ENCODE results near the gene LCMT1. TPM values are rescaled to one million over a fixed set of nuclear protein-coding genes. Genes with fewer than 3 reads are reported as not detected.
"Not testable (repeated sequence)": the region's sequence is repeated elsewhere in the genome, so short reads cannot be mapped to it uniquely, and the experiment has no call there.

LCMT1 gene
- total RNA-seq, 2 donors from 2014 or later, result 30.4 to 39.2 TPM

DNA sequence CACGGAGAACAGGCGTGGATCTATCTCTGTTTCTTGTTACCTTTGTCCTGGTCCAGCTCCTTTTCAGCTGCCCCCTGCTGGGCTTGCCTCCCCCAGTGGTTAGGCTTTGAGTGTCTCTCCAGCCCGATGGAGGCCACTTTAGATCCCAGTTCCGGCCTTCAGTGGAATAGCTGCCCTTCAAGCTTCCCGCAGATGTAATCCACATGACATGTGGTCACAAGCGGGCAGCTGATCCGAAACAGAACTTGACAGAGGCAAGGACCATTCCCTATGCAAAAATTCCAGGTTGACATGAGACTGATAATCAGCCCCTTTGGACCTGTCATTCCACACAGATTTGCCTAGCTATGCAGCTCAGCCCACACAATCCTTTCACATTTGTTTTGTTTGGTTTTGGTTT lies 64.6 kb downstream of the LCMT1 start:
- intact Hi-C loops (cut with DNase I), result no loop called here
- DNase-seq (no peak), ATAC-seq (no peak)

DNA sequence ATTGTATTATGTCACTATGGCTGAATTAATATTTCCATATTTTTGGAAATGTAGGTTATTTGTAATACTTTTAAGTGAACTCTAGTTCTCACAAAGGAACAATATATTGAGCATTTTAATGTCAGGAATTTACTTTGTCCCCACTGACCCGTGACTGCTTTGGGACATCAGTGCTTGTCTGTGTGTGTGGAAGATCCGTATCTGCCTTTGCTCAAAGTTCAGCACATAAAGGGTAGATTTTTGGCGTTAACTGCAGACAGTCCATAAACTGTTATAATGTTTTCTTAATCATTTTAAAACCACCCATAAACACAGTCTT lies 65.9 kb downstream of the LCMT1 start:
- DNase-seq (no peak), ATAC-seq (no peak)
- intact Hi-C loops (cut with DNase I), result no loop called here

DNA sequence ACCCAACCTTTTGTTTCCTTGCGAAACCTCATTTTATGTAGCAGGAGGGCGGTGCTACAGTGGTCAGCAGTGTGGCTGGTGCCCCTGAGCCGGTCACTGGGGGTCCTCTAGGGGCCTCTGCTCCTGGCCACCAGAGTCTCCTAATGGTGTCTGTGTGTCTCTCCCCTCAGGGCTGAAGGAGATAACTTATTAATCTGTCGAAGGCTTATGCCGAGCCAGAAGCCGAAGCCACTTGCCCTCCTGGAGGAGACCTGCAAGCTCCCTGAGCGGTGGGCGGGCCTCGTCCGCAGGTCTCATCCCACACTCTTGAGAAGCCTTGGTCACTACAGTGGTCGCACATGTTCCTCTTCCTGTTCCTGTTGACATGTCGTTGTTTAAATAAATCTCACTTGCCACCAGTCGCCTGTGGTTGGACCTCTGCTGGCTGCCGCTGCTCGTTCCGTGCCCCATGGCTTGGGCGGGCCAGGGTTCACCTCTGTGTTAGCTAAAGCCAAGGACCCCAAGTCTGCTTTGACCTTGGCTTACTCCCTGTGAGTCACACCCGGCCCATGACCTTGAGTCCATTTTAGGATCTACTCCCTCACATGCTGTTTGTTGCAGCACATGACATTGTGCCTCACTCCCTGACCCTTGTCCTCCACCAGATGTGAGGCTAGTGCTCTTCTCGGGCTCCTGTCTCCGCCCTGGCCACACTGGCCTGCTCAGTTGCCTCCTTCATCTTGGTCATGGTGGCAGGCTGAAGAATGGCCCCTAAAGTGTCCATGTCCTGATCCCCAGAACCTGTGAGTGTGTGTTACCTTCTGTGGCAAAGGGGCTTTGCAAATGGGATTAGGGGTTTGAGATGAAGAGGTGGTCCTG lies 66.5 kb downstream of the LCMT1 start:
- intact Hi-C loops (cut with DNase I), result no loop called here
- no peak for DNase-seq
- ATAC-seq, result no peak

DNA sequence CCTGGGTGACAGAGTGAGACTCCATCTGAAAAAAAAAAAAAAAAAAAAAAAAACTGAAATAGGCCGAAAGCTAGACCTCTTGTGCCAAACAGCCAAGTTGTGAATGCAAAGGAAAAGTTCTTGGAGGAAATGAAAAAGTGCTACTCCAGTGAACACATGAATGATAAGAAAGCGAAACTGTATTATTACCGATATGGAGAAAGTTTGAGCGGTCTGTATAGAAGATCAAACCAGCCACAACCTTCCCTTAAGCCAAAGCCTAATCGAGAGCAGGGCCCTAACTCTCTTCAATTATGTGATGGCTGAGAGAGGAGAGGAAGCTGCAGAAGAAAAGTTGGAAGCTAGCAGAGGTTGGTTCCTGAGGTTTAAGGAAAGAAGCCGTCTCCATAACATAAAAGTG lies 69.7 kb downstream of the LCMT1 start:
- intact Hi-C loops (cut with DNase I); ATAC-seq; DNase-seq: not testable (repeated sequence)

DNA sequence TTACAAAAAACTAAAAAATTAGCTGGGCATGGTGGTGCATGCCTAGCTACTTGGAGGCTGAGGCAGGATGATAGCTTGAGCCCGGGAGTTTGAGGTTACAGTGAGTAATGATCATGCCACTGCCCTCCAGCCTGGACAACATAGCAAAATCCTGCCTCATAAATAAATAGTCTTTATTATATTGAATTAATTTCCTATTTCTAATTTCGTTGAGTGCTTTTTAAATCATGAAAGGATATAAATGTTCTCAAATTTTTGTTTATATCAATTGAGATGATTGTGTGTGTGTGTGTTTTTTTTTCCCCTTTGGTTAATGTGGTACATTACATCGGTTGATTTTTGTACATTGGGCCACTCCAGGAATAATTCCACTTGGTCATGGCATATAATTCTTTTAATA lies 73.2 kb downstream of the LCMT1 start:
- DNase-seq (no peak), ATAC-seq (no peak)
- intact Hi-C loops (cut with DNase I), result no loop called here

DNA sequence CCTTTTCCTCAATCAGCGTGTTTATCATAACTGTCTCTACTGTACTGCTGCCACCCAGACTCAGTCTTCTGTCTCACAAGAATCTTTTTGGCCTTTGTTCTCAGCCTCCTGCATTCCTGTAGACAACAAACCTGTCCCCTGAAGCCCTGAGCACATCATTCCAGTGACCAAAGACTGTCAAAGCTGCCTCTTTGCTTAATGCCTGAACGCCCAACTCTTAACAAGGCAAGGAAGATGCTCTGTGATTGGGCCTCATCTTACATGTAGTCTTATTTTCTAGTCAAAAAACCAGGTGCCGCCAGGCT lies 75.9 kb downstream of the LCMT1 start:
- no peak for ATAC-seq
- DNase-seq, result no peak
- intact Hi-C loops (cut with DNase I), result no loop called here

DNA sequence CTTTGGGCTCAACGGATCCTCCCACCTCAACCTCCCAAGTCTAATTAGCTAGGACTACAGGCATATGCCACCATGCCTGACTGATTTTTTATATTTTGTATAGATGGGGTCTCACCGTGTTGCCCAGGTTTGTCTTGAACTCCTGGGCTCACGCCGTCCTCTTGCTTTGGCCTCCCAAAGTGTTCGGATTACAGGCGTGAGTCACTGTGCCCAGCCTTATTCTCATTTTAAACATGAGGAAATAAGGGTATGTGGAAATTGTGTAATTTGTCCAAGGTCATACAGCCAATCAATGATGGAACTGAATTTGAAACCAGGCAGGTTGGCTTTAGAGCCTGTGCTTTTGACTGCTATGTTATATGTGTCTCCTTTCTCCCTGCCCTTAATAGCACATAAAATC lies 77.8 kb downstream of the LCMT1 start:
- DNase-seq (no peak), ATAC-seq (no peak)
- intact Hi-C loops (cut with DNase I), result no loop called here

DNA sequence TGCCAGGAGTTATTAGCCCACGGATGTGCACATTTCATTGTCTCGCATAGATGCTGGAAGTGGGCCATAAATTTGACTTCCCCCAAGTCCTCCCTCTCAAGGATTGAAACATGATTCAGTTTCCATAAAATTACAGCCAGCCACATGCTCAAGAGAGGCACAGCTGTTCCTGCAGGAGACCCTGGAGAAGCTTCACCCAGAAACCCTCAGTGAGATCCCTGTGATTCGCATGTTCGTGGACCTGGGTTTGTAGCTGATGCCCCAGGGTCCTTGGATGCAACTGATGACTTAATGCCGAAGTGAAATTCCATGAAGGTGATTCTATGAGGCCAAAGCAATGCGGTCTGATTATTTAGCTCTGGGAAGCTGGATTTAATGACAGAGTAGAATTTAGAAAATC lies 80.6 kb downstream of the LCMT1 start:
- no peak for ATAC-seq
- no peak for DNase-seq
- intact Hi-C loops (cut with DNase I), result no loop called here

DNA sequence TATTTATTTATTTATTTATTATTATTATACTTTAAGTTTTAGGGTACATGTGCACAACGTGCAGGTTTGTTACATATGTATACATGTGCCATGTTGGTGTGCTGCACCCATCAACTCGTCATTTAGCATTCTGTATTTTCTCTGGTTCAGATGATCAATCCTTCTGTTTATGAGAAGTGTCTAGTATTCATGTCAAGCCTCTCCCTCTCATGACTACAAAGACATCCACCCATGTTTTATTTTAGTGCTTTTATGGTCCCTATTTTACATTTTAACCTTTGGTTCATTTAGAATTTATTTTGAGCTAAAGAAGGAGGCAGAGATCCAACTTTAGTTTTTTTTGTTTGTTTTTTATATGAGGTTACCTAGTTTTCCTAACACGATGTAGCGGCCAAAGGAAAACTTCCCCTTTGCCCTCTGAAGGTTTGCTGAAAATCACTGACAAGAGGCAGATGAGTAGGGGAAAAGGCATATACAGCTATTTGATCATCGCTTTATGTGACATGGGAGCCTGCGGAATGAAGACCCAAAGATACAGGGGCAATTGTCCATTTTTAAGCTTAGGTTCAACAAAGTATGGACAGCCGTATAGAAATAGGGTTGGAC lies 82.8 kb downstream of the LCMT1 start:
- no peak for ATAC-seq
- no peak for DNase-seq
- intact Hi-C loops (cut with DNase I), result no loop called here

DNA sequence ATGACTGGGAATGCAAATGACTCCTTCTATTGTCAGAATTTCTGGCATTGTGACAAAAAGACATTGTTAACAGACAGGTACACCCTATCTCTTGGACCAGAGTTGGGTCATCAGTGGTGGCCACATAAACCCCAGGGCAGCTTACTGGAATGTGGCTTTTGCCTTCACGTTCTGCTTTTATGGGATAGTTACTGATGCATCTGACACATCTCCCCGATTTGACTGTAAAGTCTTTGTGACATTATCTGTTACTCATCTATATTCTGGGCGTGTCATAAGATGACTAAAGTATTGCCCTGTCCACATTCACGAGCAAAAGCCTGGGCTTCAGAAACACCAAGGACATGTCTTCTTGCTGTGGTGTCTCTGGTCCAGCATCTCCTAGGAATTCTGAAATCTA lies 86.5 kb downstream of the LCMT1 start:
- intact Hi-C loops (cut with DNase I), result no loop called here
- DNase-seq, result no peak
- ATAC-seq, result no peak

DNA sequence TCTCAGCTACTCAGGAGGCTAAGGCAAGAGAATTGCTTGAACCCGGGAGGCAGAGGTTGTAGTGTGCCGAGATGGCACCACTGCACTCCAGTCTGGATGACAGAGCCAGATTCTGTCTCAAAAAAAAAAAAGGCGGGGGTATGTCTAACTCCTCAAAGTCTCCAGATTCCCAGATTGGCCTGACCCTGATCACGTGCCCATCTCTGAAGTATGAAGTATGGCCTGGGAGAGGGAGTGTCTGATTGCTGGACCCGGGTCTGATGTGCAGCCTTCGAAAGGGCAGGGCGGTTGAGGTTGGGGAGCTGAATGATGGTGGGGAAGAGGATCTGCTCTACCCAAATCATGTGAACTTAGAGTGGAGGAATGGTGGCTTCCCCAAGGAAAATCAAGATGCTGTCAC lies 87.9 kb downstream of the LCMT1 start:
- intact Hi-C loops (cut with DNase I), result no loop called here
- ATAC-seq, result no peak
- no peak for DNase-seq

DNA sequence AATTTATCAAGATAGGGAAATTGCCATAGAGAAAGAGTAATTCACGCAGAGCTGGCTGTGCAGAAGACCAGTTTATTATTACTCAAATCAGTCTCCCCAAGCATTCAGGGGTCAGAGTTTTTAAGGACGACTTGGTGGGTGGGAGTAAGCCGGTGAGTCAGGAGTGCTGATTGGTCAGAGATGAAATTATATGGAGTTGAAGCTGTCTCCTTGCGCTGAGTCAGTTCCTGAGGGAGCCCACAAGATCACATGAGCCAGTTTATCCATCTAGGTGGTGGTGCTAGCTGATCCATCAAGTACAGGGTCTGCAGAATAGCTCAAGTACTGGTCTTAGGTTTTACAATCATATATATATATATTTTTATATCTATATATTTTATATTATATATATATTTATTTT lies 99.2 kb downstream of the LCMT1 start:
- ATAC-seq, result no peak
- no peak for DNase-seq
- intact Hi-C loops (cut with DNase I), result no loop called here

DNA sequence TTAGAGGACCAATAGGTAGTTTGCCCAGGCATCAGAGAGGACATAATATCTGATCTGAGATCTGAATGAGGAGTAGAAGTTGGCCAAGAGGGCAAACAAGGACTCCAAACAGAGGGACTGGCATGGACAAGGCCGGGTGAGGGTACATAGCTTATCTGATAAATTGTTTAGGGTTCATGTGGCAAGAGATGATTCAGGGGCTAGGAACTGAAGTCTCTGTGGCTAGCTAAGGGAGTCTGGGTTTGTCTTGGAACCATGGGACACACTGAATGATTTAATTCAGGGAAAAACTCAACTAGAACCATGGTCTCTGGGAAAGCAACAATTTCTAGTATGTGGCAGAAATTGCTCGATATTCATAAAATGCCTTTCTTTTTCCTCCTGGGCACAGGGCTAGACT lies 101.1 kb downstream of the LCMT1 start:
- DNase-seq (no peak), ATAC-seq (no peak)
- intact Hi-C loops (cut with DNase I), result no loop called here

DNA sequence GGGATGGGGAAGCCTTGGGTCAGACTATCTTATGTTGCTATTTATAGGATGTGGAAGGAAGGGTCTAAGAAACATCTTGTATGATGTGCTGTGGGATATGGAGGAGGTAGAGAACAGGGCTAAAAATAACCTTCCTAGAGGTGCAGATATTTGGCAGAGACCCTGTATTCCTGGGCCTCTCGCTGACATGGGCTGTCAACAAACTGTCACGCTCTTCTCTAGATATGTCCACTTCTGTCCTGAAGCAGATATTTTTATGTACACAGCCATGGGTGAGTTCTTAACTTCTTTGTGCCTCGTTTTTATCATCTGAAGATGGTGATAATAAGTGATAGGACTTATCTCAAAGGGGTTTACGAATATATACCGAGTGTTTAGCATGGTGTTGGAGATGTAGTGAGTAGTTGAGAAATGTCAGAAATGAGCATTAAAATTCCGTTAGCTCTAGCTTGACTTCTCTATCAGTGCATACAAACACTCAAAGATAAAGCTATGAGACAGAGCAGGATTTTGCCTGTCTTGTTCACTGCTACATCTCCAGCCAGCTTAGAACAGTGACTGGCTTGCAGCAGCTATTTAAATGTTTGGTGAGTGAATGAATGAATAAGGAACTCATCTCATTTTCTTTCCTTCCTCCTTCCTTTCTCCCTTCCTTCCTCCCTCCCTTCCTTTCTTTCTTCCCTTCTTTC lies 102.3 kb downstream of the LCMT1 start:
- DNase-seq (no peak), ATAC-seq (peak in 1 of 2 donors; percentile 95)
- intact Hi-C loops (cut with DNase I), result no loop called here

DNA sequence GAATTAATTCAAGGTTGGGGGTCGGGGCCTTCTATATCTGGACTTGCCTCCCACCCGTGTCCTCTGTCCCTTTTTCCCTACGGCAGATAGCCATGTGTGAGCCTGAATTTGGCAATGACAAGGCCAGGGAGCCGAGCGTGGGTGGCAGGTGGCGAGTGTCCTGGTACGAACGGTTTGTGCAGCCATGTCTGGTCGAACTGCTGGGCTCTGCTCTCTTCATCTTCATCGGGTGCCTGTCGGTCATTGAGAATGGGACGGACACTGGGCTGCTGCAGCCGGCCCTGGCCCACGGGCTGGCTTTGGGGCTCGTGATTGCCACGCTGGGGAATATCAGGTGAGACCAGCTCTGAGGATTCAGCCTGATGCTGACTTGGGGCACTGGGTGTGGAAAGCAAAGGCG lies 105.6 kb downstream of the LCMT1 start:
- intact Hi-C loops (cut with DNase I), result no loop called here
- DNase-seq, result no peak
- no peak for ATAC-seq

DNA sequence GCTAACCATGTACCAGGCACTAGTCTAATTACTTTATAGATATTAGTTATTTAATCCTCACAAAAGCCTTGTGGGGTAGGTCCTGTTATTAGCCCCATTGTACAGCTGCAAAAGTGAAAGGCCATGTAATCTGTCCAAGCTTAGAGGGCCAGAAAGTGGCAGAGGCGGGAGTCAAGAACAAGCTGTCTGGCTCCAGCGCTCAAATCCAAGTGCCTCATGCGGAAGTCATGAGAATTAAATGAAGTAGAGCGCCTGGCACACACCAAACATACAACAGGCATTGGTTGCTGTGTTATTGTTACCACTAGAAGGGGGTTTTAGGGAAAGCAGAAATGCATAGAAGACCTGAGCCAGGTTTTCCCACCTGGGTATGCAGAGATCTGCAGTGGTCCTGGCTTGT lies 106.4 kb downstream of the LCMT1 start:
- ATAC-seq, result no peak
- DNase-seq, result no peak
- intact Hi-C loops (cut with DNase I), result no loop called here

DNA sequence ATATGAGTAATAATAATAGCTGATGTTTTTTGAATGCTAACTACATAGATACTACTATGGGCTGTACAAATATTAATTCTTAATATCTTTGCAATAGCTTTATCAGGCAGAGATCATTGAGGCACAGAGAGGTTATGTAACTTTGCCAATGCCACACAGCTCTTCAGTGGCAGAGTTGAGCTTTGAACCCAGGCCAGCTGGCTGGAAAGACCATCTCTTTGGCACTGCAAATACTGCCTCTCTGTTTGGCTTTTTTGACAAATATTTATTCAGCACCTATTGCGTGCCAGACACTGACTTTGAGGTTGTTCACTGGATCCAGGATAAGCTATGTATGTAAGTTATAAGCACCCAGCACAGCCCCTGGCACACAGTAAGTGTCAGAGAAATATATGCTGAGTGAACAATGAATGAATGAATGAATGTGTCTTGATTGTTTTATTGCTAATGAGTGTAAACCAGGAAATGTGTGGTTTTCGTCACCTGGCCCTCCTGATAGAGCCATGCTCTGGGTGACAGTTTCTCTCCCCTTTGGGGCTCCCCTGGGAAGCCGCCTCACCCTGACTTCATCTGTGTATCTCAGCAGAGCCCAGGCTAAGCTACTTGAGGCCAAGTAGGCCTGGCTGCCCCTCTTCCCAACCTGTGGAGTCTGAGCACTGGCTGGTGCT lies 107.7 kb downstream of the LCMT1 start:
- ATAC-seq (no peak), DNase-seq (no peak)
- intact Hi-C loops (cut with DNase I), result no loop called here

DNA sequence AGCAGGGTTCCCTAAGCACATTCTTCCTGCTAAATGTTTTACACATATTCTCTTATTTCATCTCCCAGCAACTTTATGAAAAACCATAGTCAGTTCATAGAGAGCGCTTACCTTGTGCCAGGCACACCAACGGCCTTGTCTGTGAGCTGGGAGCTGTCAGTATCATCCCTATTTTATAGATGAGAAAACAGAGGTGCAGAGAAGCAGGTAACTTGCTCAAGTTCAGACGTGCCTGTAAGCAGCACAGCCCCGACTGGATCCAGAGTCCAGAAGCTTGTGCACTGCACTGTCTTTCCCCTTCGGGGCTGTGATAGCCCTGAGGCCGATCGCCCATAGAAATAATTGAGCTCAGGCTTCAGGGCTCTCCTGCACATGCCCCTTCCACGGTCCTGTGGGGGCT lies 111.4 kb downstream of the LCMT1 start:
- no peak for ATAC-seq
- no peak for DNase-seq
- intact Hi-C loops (cut with DNase I), result loop anchor here (5.0 to 10.0 kb wide), 3 partner anchors 98 to 166 kb away; no protein-coding TSS in a partner anchor

DNA sequence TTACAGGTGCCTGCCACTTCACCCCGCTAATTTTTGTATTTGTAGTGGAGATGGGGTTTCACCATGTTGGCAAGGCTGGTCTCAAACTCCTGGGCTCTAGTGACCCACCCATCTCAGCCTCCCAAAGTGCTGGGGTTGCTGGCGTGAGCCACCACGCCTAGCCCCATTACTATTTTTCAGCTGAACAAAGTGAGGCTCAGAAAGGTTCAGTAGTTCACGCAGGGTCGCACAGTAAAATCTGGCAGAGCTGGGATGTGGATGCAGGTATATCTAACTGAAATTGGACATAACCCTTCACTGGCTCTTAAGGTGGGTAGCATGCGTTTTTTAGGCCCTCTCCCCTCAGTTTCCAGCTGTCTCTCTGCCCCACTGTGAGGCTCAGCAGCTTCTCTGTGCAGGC lies 112.4 kb downstream of the LCMT1 start:
- DNase-seq (no peak), ATAC-seq (no peak)
- intact Hi-C loops (cut with DNase I), result loop anchor here (5.0 to 10.0 kb wide), 3 partner anchors 99 to 167 kb away; no protein-coding TSS in a partner anchor

DNA sequence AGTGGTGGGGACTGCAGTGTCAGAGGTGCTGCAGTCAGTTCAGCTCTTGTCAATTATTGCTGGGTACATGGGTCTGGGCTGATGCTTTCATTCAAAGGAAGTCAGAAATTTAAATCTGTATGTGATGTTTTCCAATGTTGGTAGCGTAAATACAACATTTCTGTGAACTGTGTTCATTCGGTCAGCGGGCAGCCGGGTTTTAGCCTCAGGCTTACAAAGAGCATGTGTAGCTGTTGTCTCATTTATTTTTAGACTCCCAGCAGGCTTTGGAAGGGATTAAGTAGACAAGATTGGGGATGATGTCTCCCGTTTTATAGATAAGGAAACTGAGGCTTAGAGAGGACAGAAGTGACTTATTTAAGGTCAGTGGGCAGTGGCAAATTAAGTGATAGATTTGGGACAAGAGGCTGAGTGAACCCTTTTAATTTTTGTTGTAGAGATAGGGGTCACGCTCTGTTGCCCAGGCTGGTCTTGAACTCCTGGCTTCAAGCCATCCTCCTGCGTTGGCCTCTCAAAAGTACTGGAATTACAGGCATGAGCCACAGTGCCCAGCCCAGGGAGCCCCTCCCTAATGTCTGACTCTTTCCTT lies 113.3 kb downstream of the LCMT1 start:
- intact Hi-C loops (cut with DNase I), result loop anchor here (5.0 to 10.0 kb wide), 3 partner anchors 100 to 168 kb away; no protein-coding TSS in a partner anchor
- no peak for ATAC-seq
- no peak for DNase-seq

All from left cardiac atrium (tissue), 4 donors.